ENCODE data around the gene FOXL2.

The FOXL2 gene

DNA sequence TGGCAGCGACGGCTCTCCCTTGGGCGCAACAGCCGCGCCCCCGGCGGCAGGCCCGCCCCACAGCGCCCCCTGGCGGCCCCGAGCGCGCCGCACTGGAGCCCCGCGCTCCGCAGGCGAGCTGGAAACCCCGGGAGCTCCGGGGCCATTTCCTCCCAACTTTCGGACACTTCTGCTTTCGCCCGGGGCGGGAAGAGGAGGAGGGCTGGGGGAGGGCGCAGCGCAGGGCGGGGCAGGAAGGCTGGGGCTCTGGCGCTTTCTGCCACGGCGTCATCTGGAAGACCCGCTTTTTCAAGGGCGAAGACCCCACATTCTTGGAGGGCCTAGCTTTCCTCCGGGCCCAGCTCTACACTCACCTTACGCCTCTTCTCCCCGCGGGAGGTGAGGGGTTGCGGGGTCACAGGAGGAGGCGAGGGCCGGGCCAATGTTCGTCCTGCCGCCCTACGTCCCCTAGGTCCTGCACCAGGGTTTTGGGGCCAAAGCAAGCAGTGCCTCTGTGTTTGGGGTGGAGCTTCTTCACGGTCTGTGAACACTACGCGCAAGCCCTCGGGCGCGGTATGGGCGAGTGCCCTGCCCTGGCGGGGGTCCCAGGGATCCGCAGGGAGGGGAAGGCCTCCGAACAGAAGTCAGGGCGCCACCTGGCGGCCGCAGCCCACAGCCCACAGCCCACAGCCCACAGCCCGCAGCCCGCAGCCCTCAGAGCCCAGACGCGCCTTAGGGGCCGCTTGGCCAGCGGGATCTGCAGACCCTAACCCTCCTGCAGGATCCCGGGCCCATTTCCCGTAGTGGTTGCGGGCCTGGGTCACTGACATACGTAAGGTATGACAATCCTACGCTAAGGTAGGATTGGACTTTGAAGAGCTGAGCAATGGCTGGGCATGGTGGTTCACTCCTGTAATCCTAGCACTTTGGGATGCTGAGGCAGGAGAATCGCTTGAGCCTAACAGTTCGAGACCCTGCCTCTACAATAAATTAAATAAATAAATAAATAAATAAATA lies 31.1 kb downstream of the FOXL2 start:
- peak overlapping the region; percentile 96 for H2AFZ ChIP-seq (ENCODE audit: low read length)
- peak overlapping the region; percentile 86 for H3K9ac ChIP-seq (ENCODE audit: low read depth, low read length, poor library complexity, severe bottlenecking)
- TF ChIP-seq EZH2phosphoT487 (IDR thresholded peaks at IDR 0.05; ENCODE audit: borderline replicate concordance), result no peak
- TF ChIP-seq, protein P1, sequence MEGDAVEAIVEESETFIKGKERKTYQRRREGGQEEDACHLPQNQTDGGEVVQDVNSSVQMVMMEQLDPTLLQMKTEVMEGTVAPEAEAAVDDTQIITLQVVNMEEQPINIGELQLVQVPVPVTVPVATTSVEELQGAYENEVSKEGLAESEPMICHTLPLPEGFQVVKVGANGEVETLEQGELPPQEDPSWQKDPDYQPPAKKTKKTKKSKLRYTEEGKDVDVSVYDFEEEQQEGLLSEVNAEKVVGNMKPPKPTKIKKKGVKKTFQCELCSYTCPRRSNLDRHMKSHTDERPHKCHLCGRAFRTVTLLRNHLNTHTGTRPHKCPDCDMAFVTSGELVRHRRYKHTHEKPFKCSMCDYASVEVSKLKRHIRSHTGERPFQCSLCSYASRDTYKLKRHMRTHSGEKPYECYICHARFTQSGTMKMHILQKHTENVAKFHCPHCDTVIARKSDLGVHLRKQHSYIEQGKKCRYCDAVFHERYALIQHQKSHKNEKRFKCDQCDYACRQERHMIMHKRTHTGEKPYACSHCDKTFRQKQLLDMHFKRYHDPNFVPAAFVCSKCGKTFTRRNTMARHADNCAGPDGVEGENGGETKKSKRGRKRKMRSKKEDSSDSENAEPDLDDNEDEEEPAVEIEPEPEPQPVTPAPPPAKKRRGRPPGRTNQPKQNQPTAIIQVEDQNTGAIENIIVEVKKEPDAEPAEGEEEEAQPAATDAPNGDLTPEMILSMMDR (conservative IDR thresholded peaks at IDR 0.05; ENCODE audit: low read length), result peak; percentile 73
- H3K9me2 ChIP-seq (replicated peaks; ENCODE audit: low read depth, low read length), result no peaks in the 10 kb centered on the region
- no peaks in the 10 kb centered on the region for H3K9me3 ChIP-seq (ENCODE audit: insufficient read depth, low read depth, low read length)
- H3F3A ChIP-seq (ENCODE audit: low read depth), result no peaks in the 10 kb centered on the region
- peak overlapping the region; percentile 98 for H3K4me3 ChIP-seq (ENCODE audit: low read length, poor library complexity, severe bottlenecking)
- no peaks in the 10 kb centered on the region for H4K20me1 ChIP-seq (ENCODE audit: insufficient read depth, low read length, poor library complexity, severe bottlenecking)
- no peaks in the 10 kb centered on the region for H3K36me3 ChIP-seq (ENCODE audit: insufficient read depth, low read length)
- peak overlapping the region; percentile 69 for H3K4me2 ChIP-seq (ENCODE audit: low read depth, low read length, poor library complexity, severe bottlenecking)
- no peaks in the 10 kb centered on the region for H3K79me2 ChIP-seq (ENCODE audit: insufficient read depth, low read length)
- H3K27me3 ChIP-seq (ENCODE audit: insufficient read depth, low read length, poor library complexity, severe bottlenecking), result no peaks in the 10 kb centered on the region
- peaks cover 5% of the 10 kb centered on the region for H3K4me1 ChIP-seq (ENCODE audit: insufficient read depth, low read length, poor library complexity, severe bottlenecking)

GRCh38 chr3:138914870-138915502 lies 32.0 kb downstream of the FOXL2 start:
- H3K4me2 ChIP-seq (ENCODE audit: low read depth, low read length, poor library complexity, severe bottlenecking), result peak overlapping the region; percentile 69
- no peaks in the 10 kb centered on the region for H3K9me3 ChIP-seq (ENCODE audit: insufficient read depth, low read depth, low read length)
- H3K4me1 ChIP-seq (ENCODE audit: insufficient read depth, low read length, poor library complexity, severe bottlenecking), result peaks cover 5% of the 10 kb centered on the region
- H3K27me3 ChIP-seq (ENCODE audit: insufficient read depth, low read length, poor library complexity, severe bottlenecking), result no peaks in the 10 kb centered on the region
- TF ChIP-seq EZH2phosphoT487 (IDR thresholded peaks at IDR 0.05; ENCODE audit: borderline replicate concordance), result no peak
- TF ChIP-seq, protein P1 (conservative IDR thresholded peaks at IDR 0.05; ENCODE audit: low read length), result no peak
- H2AFZ ChIP-seq (ENCODE audit: low read length), result peak overlapping the region; percentile 96
- H3K9me2 ChIP-seq (replicated peaks; ENCODE audit: low read depth, low read length), result no peaks in the 10 kb centered on the region
- no peaks in the 10 kb centered on the region for H3F3A ChIP-seq (ENCODE audit: low read depth)
- H3K36me3 ChIP-seq (ENCODE audit: insufficient read depth, low read length), result no peaks in the 10 kb centered on the region
- no peaks in the 10 kb centered on the region for H3K79me2 ChIP-seq (ENCODE audit: insufficient read depth, low read length)
- H3K9ac ChIP-seq (ENCODE audit: low read depth, low read length, poor library complexity, severe bottlenecking), result peak overlapping the region; percentile 86
- H4K20me1 ChIP-seq (ENCODE audit: insufficient read depth, low read length, poor library complexity, severe bottlenecking), result no peaks in the 10 kb centered on the region
- H3K4me3 ChIP-seq (ENCODE audit: low read length, poor library complexity, severe bottlenecking), result peak overlapping the region; percentile 98

DNA sequence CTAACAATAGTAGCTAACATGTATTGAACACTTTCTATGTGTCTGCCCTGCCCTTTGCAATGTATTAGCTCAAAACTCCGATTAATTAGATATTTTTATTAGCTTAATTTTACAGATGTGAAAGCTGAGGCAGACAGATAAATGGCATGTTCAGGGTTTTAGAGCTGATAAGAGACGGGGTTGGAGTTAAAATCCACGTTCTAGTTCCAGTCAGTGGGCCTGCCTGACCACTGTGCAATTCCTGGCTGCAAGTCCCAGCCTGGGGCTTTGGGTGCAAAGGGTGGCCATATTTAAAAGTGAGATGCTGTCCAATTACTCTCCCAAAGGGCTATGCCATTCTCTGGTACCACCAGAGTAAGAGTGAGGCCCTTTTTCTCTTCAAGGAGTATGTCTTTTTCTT lies 33.2 kb downstream of the FOXL2 start:
- H3K27me3 ChIP-seq (ENCODE audit: insufficient read depth, low read length, poor library complexity, severe bottlenecking), result no peaks in the 10 kb centered on the region

More for the DNA sequence above, 33.2 kb downstream of the FOXL2 start:
- TF ChIP-seq, protein P1 (conservative IDR thresholded peaks at IDR 0.05; ENCODE audit: low read length), result no peak
- no peak for TF ChIP-seq EZH2phosphoT487 (IDR thresholded peaks at IDR 0.05; ENCODE audit: borderline replicate concordance)
- Histone ChIP-seq H3K9me3 (ENCODE audit: insufficient read depth, low read depth, low read length) (no peaks in the 10 kb centered on the region), H3K36me3 (ENCODE audit: insufficient read depth, low read length) (no peaks in the 10 kb centered on the region), H3K9me2 (replicated peaks; ENCODE audit: low read depth, low read length) (no peaks in the 10 kb centered on the region), H3K79me2 (ENCODE audit: insufficient read depth, low read length) (no peaks in the 10 kb centered on the region), H3K4me1 (ENCODE audit: insufficient read depth, low read length, poor library complexity, severe bottlenecking) (peaks cover 5% of the 10 kb centered on the region), H3K9ac (ENCODE audit: low read depth, low read length, poor library complexity, severe bottlenecking) (no peak overlapping the region), H2AFZ (ENCODE audit: low read length) (no peak overlapping the region), H3K4me2 (ENCODE audit: low read depth, low read length, poor library complexity, severe bottlenecking) (no peak overlapping the region), H4K20me1 (ENCODE audit: insufficient read depth, low read length, poor library complexity, severe bottlenecking) (no peaks in the 10 kb centered on the region), H3F3A (ENCODE audit: low read depth) (no peaks in the 10 kb centered on the region), H3K4me3 (ENCODE audit: low read length, poor library complexity, severe bottlenecking) (no peak overlapping the region)
